Astrocyte of the hippocampus (primary cell): ENCODE results near the gene PTCD1.

Experiments used
- DNase-seq: peaks from one replicate; pipeline ENCODE4 v3.0.0; 2011; ENCODE audit warnings: low read depth, low spot score

Gene PTCD1

DNA sequence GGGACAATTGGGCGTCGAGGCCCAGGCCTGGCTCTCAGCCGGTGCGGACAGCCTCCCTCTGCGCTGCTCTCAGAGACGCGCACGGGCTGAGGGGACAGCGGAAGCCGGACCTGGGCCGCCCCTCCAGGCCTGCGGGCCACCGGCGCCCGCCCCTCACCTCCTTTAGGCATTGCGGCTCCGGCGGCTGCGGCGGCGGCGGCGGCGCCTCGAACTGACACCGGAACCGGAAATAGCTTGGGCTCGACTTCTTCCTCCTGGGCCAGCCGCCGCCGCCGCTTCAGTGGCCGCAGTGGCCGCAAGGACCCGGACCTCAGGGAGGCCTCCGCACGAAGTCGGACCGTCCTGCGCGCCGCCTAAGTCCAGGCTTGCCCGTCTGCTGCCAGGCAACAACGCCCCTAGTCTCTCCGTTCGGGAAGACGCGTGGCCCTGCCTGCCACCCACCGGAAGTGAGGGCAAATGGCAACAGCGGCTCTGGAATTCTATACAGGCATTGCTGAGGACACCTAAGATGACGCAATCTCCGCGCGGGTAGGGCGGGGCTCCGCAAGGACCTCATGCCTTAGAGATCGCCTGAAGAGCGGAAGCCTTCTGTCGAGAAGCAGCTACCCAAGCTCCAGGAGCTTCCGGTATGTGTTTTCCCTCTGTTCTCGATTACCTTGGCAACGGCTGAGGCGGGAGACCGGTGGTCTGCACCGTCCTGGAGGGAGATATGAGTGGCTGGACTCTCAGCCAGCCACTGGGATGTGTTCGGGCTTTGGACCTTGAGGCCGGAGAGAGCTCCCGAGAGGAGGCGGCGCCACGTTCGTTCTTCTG lies 30.0 kb downstream of the PTCD1 start, which contains the start of the genes BUD31 and PDAP1:
Gene BUD31 (plus strand): TSS at position 591 of the 813 bp plus-strand sequence. CDS start 2,124 bp downstream, outside the sequence.
Gene PDAP1 (minus strand): TSS at position 219 of the 813 bp plus-strand sequence. CDS start 49 bp downstream, at position 170.
- DNase-seq: peak; percentile 97

DNA sequence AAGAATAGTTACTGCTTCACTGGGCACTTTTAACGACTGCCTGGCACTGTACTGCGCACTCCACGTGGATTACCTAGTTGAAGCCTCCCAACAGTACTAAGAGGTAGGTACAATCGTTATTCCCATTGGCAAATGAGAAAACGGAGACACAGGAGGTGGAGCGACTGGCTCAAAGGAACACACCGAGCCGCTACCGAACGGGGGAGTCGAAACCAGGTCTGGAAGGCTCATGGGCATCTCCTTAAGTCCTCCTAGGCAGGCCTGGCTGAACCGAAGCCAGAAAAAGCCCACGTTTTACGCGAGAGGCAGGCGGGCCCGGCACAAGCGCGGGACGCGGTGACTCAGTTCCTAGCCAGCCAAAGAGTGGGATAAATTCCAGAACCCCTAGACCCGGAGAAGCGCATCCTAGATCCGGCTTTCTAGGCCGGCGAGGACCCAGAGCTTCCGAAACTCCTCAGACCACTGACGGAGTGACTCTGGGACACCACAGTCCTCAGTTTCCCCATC lies 30.7 kb downstream of the PTCD1 start:
- peak; percentile 88 for DNase-seq

DNA sequence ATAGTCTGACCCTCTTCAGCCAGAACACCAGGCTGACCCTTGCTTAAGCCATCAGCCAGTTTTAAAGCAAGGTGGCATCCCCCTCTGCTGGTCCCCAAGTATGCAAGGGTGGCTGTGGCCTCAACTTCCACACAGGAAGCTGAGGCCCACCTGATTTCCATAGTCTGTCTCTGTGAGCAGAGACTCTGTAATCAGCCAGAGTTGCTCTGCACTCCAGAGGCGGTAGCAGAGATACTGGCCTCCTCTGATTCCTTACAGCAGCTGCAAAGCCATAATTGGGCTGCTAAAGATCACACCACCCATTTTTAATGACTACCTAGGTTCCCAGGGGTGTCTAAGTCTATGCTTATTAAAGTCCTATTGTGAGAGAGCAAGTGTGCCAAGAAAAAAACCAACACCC lies 32.0 kb downstream of the PTCD1 start:
- no peak for DNase-seq

DNA sequence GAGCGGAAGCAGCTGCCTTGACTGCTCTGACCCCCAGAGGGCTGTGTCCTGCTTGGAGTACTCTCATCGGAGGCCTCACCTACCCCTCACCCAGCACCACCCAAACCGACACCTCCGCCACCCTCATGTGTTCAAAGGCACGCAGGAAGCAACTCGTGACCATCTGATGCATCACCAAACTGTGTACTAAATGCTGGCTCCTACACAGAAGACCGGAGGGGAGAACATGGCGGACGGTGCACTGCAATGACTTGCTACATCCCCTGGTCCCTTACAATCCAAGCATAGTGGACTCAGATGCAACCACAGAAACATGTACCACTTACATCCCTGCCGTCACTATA lies 33.6 kb downstream of the PTCD1 start:
- DNase-seq: no peak

DNA sequence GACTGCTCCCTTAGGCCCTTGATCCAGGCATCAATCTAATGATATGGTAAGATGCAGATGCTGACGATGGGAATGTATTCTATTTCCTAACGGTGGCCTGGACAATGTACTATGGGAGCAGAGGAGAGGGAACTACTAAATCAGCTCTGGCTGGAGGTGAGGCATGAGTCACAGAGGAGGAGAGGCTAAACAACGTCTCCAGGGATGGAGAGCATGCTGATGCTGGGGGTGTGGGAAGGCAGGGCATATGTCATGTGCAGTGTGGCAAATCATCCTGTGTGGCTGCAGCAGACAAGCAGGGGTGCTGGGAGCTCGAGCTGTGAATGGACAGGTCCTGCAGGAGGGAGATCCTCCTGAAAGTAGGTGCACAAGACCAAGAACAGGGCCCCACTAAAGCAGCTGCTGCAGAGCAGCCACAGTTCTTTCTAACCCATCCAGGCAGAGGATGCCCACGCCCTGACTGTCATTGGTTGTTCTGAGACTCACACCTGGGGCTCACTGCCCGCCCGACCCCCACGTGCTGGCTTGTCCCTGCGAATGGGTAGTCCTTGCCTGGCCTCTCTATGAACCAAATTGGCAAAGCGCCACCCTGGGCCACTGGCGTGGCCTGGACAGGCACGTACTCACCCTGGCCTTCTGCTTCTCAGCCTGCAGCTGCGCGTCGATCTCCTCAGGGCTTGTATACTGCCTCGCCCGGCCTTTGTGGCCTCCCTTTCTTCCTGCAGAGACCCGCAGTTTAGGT lies 34.2 kb downstream of the PTCD1 start:
- DNase-seq: no peak

DNA sequence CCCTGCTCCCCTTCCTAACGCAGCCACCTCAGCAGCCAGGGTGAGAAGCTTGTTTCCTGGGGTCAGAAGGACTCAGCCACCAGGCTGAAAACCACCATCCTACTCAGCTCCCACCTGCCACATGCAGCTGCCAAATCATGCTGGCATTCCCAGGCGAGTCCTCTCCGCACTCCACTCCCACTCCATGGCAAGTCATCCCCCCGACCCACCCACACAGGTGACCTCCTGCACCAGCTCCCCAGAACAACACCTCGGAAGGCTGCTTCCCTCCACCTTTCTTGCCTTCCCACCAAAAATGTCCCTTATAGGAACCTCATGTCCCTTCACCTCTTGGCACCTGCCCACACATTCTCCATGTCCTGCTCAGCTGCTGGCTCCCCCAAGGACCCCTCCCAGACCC lies 34.8 kb downstream of the PTCD1 start:
- DNase-seq: no peak

DNA sequence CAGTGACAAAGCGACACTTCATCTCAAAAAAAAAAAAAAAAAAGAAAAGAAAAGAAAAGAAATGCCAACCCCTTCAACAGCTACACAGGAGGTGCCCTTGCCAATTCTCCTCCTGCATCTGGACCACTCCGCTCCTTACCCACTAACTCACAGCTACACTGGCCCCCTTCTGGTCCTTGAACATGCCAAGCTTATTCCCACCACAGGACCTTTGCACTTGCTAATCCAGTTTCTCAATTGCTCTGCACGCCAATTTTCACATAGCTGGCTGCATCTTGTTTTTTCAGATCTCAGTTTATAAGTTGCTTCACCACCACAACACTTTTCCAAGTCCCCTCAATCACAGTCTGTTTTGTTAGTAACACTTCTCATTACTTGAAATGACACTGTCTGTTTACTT lies 35.7 kb downstream of the PTCD1 start:
- no peak for DNase-seq

DNA sequence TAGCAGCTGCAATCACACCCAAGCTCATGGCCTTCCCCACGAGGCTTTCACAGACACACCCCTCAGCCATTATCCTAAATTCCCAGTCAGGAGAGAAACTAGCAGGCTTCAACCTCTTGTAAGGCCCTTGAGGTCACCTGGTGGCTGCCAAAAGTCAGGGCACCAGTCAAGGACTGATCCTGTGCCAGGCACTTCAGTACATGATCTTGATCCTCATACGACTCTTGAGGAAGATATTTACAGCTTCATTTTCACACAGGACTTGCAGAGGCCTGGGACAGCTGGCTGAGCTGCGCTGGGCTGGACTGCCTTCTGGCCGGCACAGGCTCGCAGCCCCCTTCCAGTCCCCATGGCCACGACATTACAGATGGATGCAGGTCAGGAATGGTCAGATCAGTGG lies 39.0 kb downstream of the PTCD1 start:
- DNase-seq: no peak

DNA sequence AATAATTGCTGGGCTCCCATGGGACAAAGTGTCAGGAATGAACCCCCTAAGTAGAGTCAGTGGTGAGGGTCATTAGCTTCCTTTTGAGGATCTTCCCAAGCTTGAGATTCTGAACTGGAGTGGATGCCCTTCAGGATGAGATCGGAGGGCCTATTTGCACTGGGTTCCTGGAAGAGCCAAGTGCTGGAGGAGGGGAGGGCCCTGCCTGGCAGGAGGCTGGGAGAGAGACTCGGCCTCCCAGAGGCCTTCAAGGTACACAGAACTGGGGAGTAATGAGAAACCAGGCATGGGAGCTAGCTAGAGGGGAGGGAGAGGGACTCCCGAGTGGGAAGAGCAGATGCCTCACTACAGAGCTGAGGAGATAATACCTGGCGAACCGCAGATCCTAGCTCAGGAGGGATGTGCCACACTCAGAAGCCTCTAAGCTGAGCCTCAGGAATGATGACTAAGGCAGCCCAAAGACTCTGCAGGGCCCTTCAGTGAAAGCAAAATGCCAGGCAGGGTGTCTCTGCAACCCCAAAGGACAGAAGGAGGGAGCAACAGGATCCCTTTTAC lies 39.6 kb downstream of the PTCD1 start:
- no peak for DNase-seq

DNA sequence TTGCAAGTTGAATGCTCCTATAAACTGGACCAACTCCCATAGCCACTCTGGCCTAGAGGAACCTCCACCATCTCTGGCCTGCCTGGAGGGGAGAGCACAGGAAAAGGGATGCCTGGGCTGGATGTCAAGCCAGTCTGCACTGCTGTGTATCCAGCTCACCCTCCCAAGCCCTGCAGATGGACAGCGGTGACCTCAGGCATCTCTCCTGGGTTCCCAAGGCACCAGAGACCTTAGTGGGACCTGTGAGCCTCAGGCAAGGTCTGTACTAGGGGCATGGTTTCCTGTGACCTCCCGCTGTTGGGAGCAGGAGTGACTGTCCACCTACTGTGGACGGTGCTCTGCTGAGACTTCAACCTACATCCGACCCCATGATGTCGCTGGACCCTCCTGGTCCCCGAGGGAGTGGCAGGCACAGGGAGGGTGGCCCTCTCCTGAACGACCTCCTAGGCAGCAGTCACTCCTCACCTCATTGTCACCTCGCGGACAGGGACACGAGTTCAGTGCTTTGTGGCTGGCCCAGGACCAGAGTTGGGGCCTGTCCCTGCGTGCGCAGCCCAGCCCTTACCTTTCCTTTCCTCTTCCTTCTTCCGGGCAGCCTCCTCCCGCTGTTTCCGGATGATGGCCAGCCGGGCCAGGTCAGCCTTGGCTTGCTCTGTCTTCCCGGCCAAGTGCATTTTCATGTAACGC lies 41.2 kb downstream of the PTCD1 start:
- no peak for DNase-seq

DNA sequence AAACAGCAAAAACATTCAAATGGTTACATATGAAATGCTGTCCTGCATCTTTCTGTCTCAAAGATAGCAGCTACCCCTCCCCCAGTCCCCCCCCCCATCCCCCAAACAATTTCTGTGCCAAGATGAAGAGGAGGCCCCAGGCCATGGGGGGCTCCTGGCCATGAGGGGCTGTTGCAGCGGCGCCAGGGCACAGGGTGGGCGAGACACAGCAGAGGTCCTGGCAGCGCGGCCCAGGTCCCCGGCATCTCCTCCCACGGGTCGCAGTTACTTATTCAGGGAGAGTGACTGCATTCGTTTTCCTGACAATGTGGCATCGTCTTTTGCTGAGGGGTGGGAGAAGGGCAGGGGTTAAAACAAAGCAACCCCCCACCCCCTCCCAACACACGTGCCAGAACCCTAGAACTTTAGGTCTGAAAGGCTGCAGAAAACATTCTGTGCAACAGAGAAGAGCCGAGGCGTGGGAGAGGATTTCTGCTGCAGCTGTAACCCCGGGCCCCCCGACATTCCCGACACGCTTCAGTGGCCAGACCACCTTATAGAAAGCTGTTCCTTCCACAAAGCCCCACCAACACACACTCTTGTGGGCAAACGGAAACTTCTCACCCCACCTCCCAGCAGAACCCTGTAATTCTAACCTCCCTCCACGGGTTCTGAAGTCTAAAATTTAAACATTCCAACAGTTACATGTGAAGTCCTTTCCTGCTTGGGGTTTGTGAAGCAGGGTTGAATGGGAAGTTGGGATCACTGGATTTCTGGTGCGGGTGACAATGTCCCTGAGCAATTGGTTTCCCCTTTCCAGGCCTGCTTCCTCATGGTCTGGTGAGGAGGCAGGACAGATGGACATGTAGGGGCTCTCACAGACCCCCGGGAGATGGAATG lies 41.9 kb downstream of the PTCD1 start:
- no peak for DNase-seq

DNA sequence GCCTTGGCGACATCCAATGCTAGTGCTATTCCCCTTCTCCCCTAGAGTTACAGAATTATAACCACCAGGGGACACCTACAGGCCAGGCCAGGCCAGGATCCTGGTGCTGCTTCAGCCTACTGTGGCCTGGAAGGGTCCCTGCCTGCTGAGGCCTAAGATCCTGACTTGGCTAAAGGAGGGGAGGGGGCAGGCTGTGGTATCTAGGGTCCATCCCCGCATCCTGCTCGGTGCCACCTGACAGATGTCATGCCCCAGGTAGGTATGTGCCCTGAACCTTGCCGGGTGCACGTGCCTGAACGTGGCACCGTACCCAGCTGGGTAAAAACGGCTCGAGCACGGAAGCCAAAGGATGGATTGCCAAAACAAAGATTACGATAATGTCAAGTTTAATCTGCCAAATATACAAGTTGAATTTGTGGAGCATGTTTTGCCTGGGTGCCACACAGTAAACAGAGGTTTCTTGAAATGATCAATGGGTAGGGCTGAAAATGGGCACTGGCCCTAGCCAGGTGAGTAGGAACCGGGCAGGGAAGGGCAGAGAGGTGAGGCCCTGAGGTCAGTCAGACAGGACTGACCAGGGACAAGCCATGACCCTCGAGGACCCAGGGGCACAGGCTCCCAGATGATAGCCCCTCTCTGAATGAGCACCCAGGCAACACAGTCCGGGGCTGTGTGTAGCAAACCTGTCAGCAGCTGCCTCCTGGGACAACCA lies 42.8 kb downstream of the PTCD1 start:
- no peak for DNase-seq

DNA sequence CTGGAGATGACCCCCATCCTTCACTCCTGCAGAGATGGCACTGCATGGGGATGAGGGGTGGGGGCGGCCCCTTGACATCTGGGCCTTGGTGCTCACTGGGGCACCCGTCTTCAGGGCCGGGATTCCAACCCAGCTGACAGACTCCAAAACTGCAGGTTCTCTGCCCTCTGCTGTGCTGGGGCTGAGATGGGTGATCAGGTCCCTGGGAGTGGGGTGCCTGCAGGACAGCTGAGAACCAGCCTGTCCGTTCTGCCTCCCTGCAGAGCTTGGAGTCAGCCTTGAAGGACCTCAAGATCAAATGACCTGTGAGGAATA lies 44.5 kb downstream of the PTCD1 start:
- DNase-seq: no peak

DNA sequence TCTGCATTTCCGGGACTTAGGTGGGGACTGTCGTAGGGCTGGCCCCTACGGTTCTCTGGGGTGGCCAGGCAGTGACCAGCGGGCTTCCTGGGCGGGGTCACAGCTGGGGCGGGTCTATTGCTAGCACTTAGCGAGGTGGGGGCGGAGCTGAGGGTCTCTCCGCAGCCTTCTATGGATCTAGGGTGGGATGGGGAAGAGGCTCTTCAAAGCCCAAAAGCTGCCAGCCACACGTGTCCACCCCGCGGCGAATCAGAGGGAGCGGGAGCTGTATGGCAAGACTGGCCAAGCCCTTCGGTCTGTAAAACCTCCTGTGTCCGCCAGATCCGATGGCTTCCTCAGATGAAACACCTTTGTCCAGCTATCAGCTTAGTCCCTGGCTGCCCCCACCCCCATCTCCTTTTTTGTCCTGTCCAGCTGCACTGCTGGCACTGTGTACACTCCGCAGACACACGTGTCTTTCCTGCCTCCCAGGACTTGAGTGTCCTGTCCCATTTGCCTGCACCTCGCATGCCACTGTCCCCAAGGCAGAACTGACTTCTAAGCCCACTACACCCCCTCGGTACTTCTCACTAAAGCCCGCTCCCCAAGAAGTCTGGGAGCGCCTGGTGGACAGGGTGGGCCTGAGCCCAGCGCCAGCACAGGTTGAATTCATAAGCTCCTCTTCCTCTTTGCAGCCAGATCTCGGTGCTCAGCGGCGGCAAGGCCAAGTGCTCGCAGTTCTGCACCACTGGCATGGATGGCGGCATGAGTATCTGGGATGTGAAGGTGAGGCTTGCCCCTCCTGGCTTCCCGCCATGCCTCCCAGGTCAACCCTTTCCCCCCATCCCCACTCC lies 45.0 kb downstream of the PTCD1 start:
- DNase-seq: peak; percentile 61

DNA sequence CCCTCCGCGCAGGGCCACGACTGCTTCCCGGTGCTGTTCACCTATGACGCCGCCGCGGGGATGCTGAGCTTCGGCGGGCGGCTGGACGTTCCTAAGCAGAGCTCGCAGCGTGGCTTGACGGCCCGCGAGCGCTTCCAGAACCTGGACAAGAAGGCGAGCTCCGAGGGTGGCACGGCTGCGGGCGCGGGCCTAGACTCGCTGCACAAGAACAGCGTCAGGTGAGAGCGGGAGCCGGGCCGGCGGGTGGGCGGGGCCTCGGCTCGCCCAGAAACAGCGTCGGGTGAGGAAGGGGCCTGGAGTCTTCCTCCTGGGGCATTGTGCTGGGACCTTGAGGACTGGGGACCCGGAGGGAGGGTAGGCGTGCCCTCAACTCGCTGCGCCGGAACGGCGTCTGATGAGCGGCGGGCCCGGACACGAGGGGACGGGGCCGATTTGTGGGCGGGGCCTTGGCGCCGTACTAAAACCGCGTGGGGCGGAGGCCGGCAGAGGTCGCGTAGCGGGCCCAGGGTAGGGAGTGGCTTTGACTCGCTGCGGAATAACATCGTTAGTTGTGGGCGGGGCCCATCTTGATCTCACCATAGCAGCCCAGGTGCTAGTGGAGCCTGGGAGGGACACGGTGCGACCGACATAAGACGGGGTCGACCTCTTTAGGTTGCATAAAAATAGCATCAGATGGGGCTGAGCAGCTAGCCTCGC lies 45.8 kb downstream of the PTCD1 start:
- peak; percentile 81 for DNase-seq

DNA sequence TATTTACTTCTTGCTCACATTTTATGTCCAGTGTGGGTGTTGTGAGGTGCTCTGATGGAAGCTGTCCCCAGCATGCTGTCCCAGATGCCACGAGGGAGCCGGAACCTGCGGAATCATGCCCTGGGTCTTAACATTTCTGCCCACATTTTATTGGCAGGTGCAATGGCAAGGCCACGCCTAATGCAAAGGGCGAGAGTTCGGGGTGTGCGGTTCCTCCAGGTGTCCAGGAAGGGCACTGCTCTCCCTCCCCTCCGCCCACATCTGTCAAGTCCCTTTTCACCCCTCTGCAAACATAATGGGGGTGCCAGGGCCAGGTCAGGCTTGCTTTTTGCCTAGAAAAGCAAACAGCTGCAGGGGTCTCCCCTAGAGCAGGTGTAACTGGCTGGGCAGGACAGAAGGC lies 46.6 kb downstream of the PTCD1 start:
- DNase-seq: no peak

DNA sequence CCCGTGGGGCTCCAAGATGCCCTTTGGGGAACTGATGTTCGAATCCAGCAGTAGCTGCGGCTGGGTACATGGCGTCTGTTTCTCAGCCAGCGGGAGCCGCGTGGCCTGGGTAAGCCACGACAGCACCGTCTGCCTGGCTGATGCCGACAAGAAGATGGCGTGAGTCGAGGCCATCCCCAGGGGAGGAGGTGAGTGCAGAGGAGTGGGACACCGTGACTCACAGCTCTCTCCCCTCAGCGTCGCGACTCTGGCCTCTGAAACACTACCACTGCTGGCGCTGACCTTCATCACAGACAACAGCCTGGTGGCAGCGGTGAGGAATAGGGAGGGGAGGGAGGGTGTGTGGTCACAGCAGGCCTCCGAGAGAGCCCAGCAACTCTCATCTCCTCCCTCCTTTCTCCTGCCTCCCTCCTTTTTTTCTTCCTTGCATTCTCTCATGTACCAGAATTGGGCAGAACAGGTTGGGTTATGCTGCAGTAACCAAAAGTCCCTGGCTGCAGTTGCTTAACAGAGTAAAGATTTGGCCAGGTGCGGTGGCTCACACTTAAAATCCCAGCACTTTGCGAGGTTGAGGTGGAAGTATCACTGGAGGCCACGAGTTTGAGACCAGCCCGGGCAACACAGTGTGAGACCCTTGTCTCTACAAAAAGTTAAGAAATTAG lies 47.5 kb downstream of the PTCD1 start:
- no peak for DNase-seq

DNA sequence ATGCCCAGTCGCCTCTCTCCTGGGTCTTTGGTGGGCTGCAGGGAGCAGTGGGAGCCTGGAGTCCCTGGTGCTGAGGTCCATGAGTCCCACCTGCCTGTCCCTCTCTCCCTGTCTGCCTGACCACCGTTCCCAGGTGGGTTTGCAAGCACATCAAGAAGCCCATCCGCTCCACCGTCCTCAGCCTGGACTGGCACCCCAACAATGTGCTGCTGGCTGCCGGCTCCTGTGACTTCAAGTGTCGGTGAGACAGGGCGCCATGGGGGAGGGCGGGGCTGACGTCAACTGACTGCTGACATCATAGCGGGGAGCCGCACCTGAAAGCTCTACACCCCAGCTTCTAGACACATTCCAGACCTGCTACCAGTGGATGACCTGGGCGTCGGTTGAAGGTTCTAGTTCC lies 48.8 kb downstream of the PTCD1 start:
- DNase-seq: no peak
